LoVo (cell line): ENCODE results near the gene MTRF1.

Experiments used
- DNase-seq: peaks from one replicate; pipeline ENCODE4 v3.0.0-alpha.2; 2016; ENCODE audit warnings: low spot score

MTRF1 gene

DNA sequence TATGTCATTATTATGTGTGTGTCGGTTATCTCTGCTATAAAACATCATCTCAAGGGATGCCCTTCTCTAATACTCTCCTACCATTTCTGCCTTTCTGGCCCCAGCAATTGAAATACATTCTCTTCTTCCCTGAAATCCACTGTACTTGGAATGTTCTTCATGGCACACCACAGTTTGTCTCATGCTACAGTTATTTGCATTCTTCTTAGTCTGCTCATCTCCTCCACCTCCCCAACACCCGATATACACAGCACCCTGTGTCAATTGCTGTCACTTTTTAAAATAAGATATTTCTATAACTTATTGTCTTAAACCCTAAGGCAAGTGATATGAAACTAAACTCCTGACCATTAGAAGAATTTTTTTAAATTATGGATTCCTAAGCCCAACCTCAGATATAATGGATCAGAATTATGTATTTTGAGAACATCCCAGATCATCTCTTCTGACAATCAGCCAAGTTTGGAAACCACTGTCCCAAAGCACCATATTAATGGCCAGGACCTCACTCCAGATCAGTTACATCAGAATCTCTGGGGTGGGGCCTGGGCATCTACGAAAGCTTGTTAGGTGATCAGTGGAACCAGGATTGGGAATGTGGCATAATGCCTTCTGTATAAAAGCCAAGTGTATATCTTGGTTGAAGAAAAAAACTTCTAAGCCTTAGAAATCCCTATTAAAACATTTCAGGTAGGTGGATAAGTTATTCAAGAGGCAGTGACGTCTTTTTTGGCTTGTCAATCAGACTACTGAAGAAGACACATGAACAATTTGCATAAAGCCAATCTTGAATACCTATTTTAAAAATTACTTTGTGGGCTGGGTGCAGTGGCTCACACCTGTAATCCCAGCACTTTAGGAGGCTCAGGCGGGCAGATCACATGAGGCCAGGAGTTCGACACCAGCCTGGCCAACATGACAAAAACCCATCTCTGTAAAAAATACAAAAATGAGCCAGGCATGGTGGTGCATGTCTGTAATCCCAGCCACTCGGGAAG, 39.0 kb downstream of the MTRF1 start:
- no peak for DNase-seq

DNA sequence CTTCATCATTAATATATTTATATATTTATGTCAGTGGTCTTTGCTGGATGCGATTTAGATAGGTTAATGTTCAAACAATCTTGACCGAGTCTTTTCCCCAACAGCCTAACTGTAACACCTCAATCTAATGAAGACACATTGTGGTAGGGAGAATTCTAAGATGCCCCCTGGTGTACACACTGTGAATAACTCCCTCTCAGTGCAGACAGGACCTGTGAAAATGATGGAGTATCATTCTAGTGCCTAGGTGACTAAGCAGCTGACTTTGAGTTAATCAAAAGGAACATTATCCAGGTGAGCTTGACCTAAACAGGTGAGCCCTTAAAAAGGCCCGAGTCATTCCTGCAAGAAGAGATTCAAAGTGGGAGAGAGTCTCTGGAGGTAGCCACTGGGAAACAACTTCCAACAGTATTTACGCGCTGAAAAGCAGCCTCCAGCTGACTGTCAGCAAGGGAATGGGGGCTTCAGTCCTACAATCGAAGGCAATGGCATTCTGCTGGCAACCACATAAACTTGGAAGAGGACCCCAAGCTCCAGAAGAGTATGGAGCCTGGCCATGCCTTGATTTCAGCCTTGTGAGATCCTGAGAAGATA, 41.0 kb downstream of the MTRF1 start:
- peak; percentile 56 for DNase-seq

DNA sequence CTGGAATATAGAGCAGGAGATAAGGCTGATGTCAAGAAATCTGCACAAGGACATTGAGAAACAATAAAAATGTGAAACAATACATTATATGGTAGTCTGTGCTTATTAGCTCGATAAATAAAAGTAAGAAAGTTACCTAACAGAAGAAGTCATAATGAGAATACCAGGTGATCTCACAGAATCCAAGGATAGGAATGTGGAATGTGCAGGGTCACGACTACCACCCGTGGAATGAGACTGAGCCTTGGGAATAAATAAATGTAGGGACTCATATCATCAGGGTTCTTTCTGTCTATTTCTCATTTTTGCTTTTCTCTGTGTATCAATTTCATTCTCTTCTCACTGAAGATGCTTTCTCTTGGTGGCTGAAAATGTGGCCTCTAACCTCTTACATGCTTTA, 43.0 kb downstream of the MTRF1 start:
- DNase-seq = no peak

DNA sequence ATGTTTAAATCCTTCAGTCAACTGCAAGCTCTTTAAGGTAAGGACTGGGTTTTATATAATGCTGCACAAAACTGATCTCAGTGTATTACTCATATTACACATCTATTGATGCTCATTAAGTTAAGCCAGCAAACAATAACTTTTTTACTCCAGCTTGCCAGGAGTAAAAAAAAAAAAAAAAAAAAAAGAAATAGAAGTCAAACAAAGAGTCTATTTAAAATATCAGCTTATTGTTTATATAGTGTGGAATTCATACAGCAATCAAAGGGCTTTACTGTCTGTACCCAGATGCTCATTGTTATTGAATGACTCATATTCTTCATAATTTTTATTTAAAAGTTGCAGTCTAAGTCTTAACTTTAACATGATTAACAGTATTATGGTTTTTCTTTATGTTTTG, 47.2 kb downstream of the MTRF1 start:
- no peak for DNase-seq

DNA sequence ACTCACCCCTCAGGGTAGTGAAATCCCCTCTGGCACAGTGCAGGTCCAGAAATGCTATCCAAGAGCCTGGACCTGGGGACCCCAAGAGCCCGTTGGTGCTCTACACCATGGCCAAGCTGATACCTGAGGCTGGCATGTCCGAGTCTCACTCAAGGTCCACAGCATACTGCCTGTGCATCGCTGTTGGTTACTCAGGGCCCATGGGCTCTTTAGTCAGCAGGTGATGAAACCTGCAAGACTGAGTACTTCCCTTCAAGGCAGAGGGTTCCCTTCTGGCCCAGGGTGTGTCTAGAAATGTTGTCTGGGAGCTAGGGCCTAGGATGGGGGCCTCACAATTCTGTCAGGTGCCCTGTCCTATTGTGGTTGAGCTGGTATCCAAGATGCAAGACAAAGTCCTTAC, 49.5 kb downstream of the MTRF1 start:
- no peak for DNase-seq

DNA sequence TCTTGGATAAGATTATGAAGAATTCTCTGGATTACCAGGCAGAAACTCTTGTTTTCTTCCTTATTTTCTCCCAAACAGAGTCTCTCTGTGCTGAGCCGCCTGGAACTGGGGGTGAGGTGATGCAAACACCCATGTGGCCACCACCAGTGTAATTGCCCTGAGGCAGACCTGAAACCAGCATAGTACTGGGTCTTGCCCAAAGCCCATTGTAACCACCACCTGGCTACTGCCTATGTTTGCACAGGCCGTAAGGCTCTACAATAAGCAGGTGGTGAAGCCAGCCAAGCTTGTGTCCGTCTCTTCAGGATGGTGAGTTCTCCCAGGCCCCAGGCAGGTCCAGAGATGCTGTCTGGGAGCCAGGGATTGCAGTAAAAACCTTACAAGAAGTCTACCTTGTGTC, 50.1 kb downstream of the MTRF1 start:
- no peak for DNase-seq

DNA sequence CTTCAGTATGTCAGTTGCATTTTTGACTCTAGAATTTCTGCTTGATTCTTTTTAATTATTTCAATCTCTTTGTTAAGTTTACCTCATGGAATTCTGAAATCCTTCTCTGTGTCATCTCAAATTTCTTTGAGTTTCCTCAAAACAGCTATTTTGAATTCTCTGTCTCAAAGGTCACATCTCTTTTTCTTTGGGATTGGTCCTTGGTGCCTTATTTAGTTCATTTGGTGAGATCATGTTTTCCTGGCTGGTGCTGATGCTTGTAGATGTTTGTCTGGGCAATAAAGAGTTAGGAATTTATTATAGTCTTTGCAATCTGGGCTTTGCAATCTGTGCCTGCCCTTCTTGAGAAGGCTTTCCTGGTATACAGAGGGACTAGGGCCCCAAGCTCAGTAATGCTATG, 50.5 kb downstream of the MTRF1 start:
- no peak for DNase-seq

DNA sequence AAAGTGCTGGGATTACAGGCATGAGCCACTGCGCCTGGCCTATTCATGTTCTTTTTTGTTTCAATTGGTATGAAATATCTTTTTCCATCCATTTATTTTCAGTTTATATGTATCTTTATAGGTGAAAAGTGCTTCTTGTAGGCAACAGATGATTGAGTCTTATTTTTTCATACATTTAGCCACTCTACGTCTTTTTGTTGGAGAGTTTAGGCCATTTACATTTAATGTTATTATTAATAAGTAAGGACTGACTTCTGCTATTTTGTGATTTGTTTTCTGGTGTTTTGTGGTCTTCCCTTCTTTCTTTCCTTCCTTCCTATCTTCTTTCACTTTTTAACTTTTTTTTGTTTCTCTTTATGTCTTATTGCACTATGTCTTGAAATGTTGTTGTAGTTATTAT, 52.3 kb downstream of the MTRF1 start:
- no peak for DNase-seq

DNA sequence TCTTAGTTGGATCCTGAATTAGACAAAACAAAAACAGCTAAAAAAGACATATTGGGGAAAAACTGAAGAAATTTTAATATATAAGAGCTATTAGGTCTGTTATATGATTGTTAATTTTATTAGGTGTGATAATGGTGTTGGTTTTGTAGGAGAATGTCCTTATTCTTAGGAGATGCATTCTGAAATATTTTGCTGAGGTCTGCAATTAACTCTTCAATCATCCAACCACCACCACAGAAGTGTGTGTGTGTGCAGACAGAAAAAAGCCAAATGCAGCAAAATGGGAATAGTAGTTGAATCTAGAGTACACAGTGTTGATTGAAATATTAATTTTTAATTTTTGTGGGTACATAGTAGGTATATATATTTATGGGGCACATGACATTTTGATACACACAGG, 56.9 kb downstream of the MTRF1 start:
- no peak for DNase-seq

DNA sequence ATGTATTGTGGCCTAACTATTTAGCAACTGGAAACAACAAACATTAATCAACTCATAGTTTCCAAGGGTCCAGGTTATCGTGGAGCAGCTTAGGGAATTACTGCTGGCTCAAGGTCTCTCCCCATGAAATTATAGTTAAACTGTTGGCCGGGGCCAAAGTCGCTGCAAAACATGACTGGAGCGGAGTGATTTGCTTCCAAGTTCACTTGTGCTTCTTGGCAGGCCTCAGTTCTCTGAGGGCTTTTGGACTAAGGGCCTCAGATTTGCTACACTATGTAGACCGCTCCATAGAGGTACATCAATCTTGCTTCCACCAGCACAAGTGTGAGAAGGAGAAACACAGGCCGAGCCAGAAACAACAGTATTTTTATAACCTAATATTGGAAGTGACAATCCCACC, 59.6 kb downstream of the MTRF1 start:
- no peak for DNase-seq

DNA sequence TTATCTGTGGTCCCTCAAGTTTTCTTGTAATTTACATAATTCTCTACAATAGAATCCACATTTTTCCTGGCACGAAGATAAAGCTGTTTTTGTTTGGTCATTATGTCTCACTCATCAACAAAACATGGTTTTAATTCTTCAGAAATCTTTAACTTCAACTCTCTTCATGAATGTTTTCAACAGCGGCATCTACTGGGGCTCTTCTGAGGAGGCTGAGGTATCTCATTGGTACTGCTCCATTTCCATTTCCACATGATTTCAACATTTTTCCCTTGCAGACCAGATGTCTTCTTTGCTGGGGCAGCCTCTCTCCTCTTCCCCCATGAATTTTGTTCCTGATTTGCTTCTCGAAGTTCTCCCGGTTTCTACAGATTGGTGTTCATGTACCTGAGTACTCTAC, 63.2 kb downstream of the MTRF1 start:
- no peak for DNase-seq

DNA sequence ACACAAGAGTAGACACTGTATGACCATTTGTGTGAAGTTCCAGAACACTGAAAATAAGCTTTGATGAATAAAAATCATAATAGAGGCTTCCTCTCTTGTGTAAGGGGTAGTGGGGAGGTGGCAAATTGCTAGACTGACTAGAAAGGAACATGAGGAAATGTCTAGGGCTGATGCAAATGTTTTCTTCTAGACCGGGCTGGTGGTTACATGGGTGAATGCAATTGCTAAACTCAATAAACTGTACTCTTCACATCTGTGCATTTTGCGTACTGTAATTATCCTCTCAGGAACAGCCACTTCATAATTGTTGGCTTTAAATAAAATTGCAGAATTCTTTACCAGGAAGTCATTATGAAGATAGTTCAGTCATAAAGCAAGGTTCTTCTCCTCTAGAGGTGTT, 63.9 kb downstream of the MTRF1 start:
- DNase-seq = no peak

DNA sequence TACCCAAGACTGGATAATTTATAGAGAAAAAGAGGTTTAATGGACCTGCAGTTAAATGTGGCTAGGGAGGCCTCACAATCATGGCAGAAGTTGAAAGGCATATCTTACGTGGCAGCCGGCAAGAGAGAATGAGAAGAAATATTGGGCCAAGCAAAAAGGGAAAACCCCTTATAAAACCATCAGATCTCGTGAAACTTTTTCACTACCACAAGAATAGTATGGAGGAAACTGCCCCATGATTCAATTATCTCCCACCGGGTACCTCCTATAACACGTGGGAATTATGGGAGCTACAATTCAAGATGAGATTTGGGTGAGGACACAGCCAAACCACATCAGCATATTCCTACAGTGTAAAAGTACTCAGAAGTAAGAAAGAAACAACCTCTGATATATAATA, 64.3 kb downstream of the MTRF1 start:
- DNase-seq = no peak

DNA sequence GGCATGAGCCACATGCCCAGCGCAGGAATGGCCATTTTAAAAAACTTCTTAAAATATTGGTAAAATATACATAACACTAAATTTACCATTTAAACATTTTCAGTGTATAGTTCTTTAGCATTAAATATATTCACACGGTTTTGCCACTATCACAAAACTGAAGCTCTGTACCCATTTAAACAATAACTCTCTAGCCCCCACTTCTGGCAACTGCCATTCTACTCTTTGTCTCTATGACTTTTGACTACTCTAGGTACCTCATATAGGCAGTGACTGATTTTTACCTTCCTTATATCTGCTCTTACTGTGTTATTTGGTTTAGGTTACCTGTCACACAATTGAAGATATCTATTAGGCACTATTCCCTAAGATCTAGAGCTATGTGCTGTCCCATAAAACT, 66.8 kb downstream of the MTRF1 start:
- no peak for DNase-seq

DNA sequence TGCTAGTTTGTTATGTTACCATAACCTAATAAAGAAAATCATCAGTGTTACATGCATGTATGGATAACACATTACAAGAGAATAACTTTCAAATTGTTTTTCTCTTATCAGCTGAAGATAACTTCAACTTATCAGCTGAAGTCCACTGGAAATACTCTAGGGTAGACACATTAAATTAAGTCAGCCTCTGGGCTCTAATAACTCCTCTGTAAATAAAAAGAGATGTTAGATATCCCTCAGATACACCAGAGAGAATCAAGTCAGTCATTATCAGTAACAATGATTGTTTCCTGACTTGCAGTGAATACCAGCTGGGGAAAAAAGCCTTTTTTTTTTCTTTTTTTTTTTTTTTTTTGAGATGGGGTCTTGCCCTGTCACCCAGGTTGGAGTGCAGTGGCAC, 67.4 kb downstream of the MTRF1 start:
- no peak for DNase-seq

DNA sequence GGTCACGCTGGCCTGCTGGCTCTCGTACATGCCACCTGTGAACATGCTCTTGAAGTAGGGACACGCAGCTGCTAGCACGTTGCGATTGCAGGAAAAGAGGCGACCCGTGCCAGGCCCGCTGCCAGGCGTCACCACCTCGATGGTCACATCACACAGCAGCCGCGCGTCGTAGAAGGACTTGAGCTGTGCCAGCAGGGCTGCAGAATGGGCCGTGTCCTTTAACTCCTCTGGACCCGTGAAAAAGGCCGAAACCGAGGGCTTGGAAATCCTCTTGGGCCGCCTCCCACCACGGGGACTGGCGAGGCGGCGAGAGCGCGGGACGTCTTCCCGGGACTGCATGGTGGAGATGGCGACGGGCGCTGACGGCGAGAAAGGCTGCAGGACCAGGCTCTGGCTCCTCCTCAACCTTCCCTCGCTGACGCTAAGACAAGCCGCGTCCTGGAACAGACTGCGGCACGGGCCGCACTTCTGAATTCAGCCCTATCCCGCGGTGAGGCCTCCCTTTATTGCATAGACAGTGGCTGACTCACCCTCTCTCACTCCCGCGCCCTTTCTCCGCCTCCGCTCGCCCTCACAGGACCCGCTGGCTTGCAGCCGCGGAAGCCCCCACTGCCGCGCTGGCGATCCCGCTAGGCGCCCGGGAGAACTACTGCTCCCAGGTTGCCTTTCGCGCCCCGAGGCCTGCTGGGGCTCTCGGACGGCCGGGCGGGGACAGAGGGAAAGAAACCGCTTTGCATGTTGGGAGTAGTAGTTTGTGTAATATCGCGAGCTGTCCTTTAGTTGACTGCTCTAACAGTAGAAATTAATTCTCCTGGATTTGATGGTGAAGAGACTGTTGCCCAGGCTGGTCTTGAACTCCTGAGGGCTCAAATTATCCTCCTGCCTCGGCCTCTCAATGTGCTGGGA, 69.2 kb downstream of the MTRF1 start, which contains the start of gene KBTBD7:
KBTBD7 (minus strand) TSS at position 651 of the 906 bp plus-strand sequence; CDS start at position 339, 312 bp downstream.
- DNase-seq = peak; percentile 94

DNA sequence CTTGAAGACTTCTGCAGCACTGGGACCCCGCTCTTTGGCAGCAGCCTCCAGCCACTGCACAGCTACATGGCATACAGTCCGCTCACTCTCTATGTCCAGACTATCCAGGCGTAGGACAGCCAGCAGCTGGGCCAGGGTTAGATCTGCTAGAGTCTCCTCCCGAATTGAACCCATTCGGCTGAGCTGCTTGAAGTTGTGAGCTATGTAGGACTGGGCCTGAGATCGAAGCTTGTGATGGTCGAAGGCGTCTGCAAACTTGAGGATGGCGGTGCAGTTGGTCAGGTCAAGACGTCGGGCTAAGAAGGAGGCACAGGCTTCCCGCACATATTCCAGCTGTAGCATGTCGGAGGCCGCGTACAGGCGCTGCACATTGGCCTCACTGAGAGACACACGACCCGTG, 69.9 kb downstream of the MTRF1 start:
- DNase-seq = no peak

DNA sequence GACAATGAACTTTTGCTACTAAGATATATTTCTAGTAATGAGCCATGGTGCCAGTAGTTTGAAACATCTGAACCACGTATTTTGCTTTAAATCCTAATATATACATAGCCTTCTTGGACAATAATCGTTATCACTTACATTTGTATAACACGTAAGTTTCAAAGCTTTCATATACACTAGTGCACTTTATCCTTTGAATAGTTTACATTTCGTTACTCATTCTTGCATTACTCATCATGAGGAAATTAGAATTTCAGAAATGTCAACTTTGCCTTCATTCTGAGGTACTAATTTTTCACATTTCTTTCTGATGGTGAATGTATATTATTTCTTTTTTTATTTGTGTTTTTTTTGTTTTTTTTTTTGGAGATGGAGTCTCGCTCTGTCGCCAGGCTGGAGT, 74.8 kb downstream of the MTRF1 start:
- no peak for DNase-seq

DNA sequence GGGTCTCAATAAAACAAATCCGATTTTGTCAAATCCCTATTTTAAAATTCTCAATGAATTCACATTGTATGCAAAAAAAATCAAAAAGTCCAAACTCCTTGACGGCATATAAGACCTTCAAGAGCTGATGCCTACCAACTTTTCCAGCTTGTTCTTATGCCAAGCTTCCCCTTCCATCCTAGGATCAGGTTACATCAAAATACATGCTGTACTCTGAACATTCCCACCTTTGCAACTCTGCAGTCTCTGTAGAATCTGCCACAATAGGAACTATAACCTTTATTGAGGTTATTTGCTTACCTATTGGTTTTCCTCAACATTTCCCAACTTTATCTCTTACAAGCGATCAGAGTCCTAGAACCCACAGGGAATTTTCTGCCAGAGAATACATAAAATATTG, 76.9 kb downstream of the MTRF1 start:
- no peak for DNase-seq

DNA sequence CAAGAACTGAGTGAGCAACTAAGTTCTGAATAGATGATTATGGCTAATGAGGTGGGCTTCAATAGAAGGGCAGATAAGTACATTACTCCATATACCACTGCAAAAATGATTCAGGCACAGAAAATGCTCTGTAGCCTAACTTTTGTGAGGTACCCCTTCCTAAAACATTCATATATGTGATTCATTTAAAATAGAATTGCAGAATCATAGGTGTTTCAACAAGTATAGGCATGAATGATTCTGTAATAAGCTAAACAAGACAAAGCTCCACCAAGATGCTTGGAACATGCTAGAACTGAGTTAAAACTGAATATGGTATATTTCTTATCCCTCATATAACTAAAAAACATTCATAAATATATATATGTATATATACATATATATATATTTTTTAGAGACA, 81.1 kb downstream of the MTRF1 start:
- no peak for DNase-seq

DNA sequence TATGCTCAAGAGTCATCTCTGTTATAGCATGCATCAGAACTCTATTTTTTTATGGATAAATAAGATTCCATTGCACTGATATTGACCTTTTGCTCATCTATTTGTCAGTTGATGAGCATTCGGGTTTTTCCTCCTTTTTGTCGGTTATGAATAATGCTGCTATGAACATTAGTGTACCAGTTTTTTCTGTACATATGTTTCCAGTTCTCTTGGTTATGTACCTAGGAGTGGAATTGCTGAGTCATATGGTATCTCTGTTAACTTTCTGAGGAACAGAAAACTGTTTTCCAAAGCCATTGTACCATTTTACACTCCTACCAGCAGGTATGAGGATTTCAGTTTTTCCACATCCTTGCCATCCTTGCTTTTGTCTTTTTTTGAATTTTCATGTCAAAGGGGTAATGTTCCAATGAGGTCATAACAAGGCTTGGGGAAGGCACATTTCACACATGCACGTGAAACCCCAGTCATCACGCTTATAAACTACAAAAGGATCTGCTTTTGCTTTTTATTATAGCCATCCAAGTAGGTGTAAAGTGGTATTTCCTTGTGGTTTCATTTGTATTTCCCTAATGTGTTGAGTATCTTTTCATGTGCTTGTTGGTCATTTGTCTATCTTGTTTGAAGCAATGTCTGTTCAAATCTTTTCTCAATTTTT, 83.7 kb downstream of the MTRF1 start:
- no peak for DNase-seq

DNA sequence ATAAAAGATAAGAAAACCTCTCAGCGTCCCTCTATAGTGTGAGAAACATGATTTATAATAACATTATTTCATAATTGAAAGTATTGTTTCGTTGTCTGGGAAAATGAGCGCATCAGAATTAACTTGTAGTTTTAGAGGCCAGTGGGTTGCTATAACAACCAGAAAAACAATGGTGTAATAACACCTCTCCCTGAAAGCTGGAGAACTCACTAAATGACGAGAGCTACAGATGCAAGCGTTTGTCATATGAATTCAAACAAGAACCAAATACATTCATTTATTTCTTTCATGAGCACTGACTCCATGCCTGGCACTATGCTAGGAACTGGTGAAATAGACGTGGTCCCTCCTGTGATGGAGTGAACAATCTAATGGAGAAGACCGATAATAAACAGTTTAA, 85.3 kb downstream of the MTRF1 start:
- DNase-seq = no peak
